ENCODE measurements around the gene MAP2K5. TPM values are rescaled to one million over a fixed set of nuclear protein-coding genes. Genes with fewer than 3 reads are reported as not detected.

Gene MAP2K5
- total and polyA plus RNA-seq, 10 of the 15 experiments (the other 5 are each of a cell fraction or from before 2014, with no cell fraction given) = 1.3 to 19.4 (median 9.6) TPM

- ChIA-PET RAD21 (ENCODE audit: unreplicated experiment) (no interaction called here), POLR2A (no interaction called here), CTCF (no interaction called here), SMC1A (ENCODE audit: uncharacterized antibody, unreplicated experiment) (no interaction called here)
- no peak overlapping the region for H3K4me2 ChIP-seq (ENCODE audit: control insufficient read depth, insufficient read depth)
- H3K36me3 ChIP-seq (ENCODE audit: control insufficient read depth in 2 of 2, insufficient read depth in 2 of 2, low read length in 1 of 2) = no peaks in the 10 kb centered on the region; a peak in 2 of 4 replicates
- intact Hi-C loops (cut with micrococcal nuclease; ENCODE audit: unreplicated experiment) (no loop called here), in situ Hi-C loops (cut with MboI) (no loop called here)
- no peak overlapping the region for H3K27ac ChIP-seq (ENCODE audit: control insufficient read depth, insufficient read depth)
- no peaks in the 10 kb centered on the region for H3K79me2 ChIP-seq (ENCODE audit: control insufficient read depth, insufficient read depth, low read length)
- no TSS peak for BruUV-seq (replicated peaks)
- no peak overlapping the region for H3K9ac ChIP-seq (ENCODE audit: control insufficient read depth, insufficient read depth, low read length)
- WGBS (ENCODE audit: insufficient coverage, insufficient replicate concordance, low lambda C conversion rate, missing lambda C conversion rate) = 97% methylated on average over 2 of the region's 2 CpGs
- H2AFZ ChIP-seq (ENCODE audit: control insufficient read depth, low read depth, low read length) = no peak overlapping the region
- H3K4me1 ChIP-seq (ENCODE audit: control insufficient read depth, insufficient read depth, low read length) = no peaks in the 10 kb centered on the region
- no peaks in the 10 kb centered on the region for H4K20me1 ChIP-seq (ENCODE audit: control insufficient read depth, insufficient read depth)
- H3K9me3 ChIP-seq (replicated peaks; ENCODE audit: control insufficient read depth, insufficient read depth, low read length) = no peaks in the 10 kb centered on the region
- FAIRE-seq (no peak), ATAC-seq (no peak), DNase-seq (ENCODE audit: low read depth, low spot score) (no peak)
- no peaks in the 10 kb centered on the region for H3K27me3 ChIP-seq (replicated peaks in 1 of 2; ENCODE audit: control insufficient read depth in 2 of 2, insufficient read depth in 2 of 2, low read length in 1 of 2)
- no peak overlapping the region for H3K4me3 ChIP-seq
- TF ChIP-seq NFIC (IDR thresholded peaks at IDR 0.05; ENCODE audit: low read depth, low read length) (no peak), GABPA (IDR thresholded peaks at IDR 0.05; ENCODE audit: low read depth) (no peak), FOXM1 (IDR thresholded peaks at IDR 0.05; ENCODE audit: low read depth, low read length) (no peak), CREM (IDR thresholded peaks at IDR 0.05; ENCODE audit: low read depth) (no peak), EED (IDR thresholded peaks at IDR 0.05; ENCODE audit: low read depth) (no peak), IRF3 (IDR thresholded peaks at IDR 0.05) (no peak), CBX3 (IDR thresholded peaks at IDR 0.05; ENCODE audit: borderline replicate concordance, low read depth) (no peak), IKZF1 (conservative IDR thresholded peaks at IDR 0.05) (no peak), IRF5 (IDR thresholded peaks at IDR 0.05; ENCODE audit: borderline replicate concordance) (no peak), HDAC6 (IDR thresholded peaks at IDR 0.05; ENCODE audit: unreplicated experiment) (no peak), RELA (IDR thresholded peaks at IDR 0.05; ENCODE audit: borderline replicate concordance, partially characterized antibody) (no peak), MLLT1 (IDR thresholded peaks at IDR 0.05) (no peak)
- TF ChIP-seq, protein P1, sequence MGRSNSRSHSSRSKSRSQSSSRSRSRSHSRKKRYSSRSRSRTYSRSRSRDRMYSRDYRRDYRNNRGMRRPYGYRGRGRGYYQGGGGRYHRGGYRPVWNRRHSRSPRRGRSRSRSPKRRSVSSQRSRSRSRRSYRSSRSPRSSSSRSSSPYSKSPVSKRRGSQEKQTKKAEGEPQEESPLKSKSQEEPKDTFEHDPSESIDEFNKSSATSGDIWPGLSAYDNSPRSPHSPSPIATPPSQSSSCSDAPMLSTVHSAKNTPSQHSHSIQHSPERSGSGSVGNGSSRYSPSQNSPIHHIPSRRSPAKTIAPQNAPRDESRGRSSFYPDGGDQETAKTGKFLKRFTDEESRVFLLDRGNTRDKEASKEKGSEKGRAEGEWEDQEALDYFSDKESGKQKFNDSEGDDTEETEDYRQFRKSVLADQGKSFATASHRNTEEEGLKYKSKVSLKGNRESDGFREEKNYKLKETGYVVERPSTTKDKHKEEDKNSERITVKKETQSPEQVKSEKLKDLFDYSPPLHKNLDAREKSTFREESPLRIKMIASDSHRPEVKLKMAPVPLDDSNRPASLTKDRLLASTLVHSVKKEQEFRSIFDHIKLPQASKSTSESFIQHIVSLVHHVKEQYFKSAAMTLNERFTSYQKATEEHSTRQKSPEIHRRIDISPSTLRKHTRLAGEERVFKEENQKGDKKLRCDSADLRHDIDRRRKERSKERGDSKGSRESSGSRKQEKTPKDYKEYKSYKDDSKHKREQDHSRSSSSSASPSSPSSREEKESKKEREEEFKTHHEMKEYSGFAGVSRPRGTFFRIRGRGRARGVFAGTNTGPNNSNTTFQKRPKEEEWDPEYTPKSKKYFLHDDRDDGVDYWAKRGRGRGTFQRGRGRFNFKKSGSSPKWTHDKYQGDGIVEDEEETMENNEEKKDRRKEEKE (IDR thresholded peaks at IDR 0.05) = no peak
These were observed 104.3 kb downstream of the MAP2K5 start for GRCh38 chr15:67646847-67647246.

All from GM12878 (cell line).